SK-N-SH (cell line): ENCODE results near the gene ADAD1. TPM values are rescaled to one million over a fixed set of nuclear protein-coding genes. Genes with fewer than 3 reads are reported as not detected.

Experiments used
- CTCF ChIA-PET: fragments of 300-600, 350-600 bp; formaldehyde crosslinking; extraction: SDS; loops from one replicate; lab custom pipeline; 2021; lab: Yijun Ruan, JAX
- POLR2A ChIA-PET: fragments of 350-600 bp; sonication (Branson Sonifier 250); formaldehyde crosslinking; extraction: SDS; loops from one replicate; lab custom pipeline; 2020; ENCODE audit warnings: antibody characterized with exemption, inconsistent platforms; lab: Yijun Ruan, JAX
- DNase-seq: peaks from one replicate; pipeline ENCODE4 v3.0.0; 2012
- H2AFZ ChIP-seq: fragments of 200-600 bp; sonication (generic); 2 replicates; pipeline ENCODE4 v1.8.1; 2016; ENCODE audit warnings: antibody characterized with exemption, mild to moderate bottlenecking, low read depth
- H3F3A ChIP-seq: fragments of 200-600 bp; sonication (generic); replicated peaks from 2 replicates; pipeline ENCODE3; 2016; ENCODE audit warnings: antibody characterized with exemption, mild to moderate bottlenecking; ENCODE audit not compliant: insufficient read depth
- H3K27ac ChIP-seq, 2 experiments: fragments of 200-500 bp in 1 of 2; fragments of 200-600 bp in 1 of 2; sonication (Bioruptor generic) in 1 of 2; sonication (generic), shearing (Covaris generic) in 1 of 2; 2 replicates each; pipeline versions ENCODE4 v1.5.1 to v1.6.1; 2014 to 2016; ENCODE audit warnings: low read depth in 2 of 2, inconsistent platforms in 1 of 2, low read length in 1 of 2, mild to moderate bottlenecking in 1 of 2, mixed read lengths in 1 of 2
- H3K27me3 ChIP-seq: fragments of 200-600 bp; sonication (generic), shearing (Covaris generic); 2 replicates; pipeline ENCODE4 v1.6.1; 2016; ENCODE audit warnings: mixed run types; ENCODE audit not compliant: insufficient read depth
- H3K36me3 ChIP-seq, 2 experiments: fragments of 200-500 bp in 1 of 2; fragments of 200-600 bp in 1 of 2; sonication (Bioruptor generic) in 1 of 2; sonication (generic) in 1 of 2; replicated peaks in 1 of 2; 2 replicates each; pipeline versions ENCODE3 to v1.5.1; 2014 to 2016; ENCODE audit warnings: low read length in 1 of 2, mild to moderate bottlenecking in 1 of 2; ENCODE audit not compliant: insufficient read depth in 2 of 2, control insufficient read depth in 1 of 2
- H3K4me1 ChIP-seq, 2 experiments: fragments of 200-500 bp in 1 of 2; fragments of 200-600 bp in 1 of 2; sonication (Bioruptor generic) in 1 of 2; sonication (generic), shearing (Covaris generic) in 1 of 2; 2 replicates each; pipeline versions ENCODE4 v1.5.1 to v1.6.1; 2014 to 2016; ENCODE audit warnings: low read depth in 1 of 2, low read length in 1 of 2, mixed run types in 1 of 2; ENCODE audit not compliant: insufficient read depth in 2 of 2, control insufficient read depth in 1 of 2
- H3K4me2 ChIP-seq: fragments of 200-600 bp; sonication (generic), shearing (Covaris generic); 2 replicates; pipeline ENCODE4 v1.6.1; 2017; ENCODE audit warnings: mixed run types
- H3K4me3 ChIP-seq, 2 experiments: fragments of 200-500 bp in 1 of 2; fragments of 200-600 bp in 1 of 2; sonication (Bioruptor generic) in 1 of 2; sonication (generic), shearing (Covaris generic) in 1 of 2; 2 replicates each; pipeline versions ENCODE4 v1.5.1 to v1.8.1; 2014 to 2016; ENCODE audit warnings: low read depth in 2 of 2, inconsistent platforms in 1 of 2, low read length in 1 of 2, mild to moderate bottlenecking in 1 of 2, mixed read lengths in 1 of 2, moderate library complexity in 1 of 2
- H3K79me2 ChIP-seq: fragments of 200-600 bp; sonication (generic); 2 replicates; pipeline ENCODE4 v1.8.1; 2017; ENCODE audit warnings: mild to moderate bottlenecking; ENCODE audit not compliant: insufficient read depth
- H3K9ac ChIP-seq: fragments of 200-600 bp; sonication (generic); 2 replicates; pipeline ENCODE4 v1.6.1; 2017; ENCODE audit warnings: mixed run types
- H3K9me2 ChIP-seq: fragments of 200-600 bp; sonication (generic); 2 replicates; pipeline ENCODE4 v1.6.1; 2017; ENCODE audit warnings: mixed run types
- H3K9me3 ChIP-seq: fragments of 200-600 bp; sonication (generic); 2 replicates; pipeline ENCODE4 v1.6.1; 2017; ENCODE audit warnings: mixed run types, mild to moderate bottlenecking, moderate library complexity
- H4K20me1 ChIP-seq: fragments of 200-600 bp; sonication (generic); 2 replicates; pipeline ENCODE4 v1.6.1; 2017; ENCODE audit warnings: mild to moderate bottlenecking, mixed run types; ENCODE audit not compliant: insufficient read depth
- EP300 ChIP-seq, 2 experiments: IDR thresholded peaks; 2 replicates each; pipeline versions ENCODE4 v1.4.0 to v1.6.1; 2012; ENCODE audit warnings: borderline replicate concordance in 1 of 2, low read depth in 1 of 2, low read length in 1 of 2
- EZH2phosphoT487 ChIP-seq: fragments of 200-600 bp; sonication (generic); IDR thresholded peaks from 2 replicates; pipeline ENCODE4 v1.6.1; 2017; ENCODE audit warnings: low read depth, mixed run types, mild to moderate bottlenecking, antibody characterized with exemption, moderate library complexity, borderline replicate concordance
- GABPA ChIP-seq: IDR thresholded peaks from 2 replicates; pipeline ENCODE4 v1.4.0; 2012; ENCODE audit warnings: low read depth, mild to moderate bottlenecking
- JUND ChIP-seq: IDR thresholded peaks from 2 replicates; pipeline ENCODE4 v1.4.0; 2012
- MEF2A ChIP-seq: IDR thresholded peaks from 2 replicates; pipeline ENCODE4 v1.4.0; 2012; ENCODE audit warnings: low read depth, borderline replicate concordance
- MXI1 ChIP-seq: IDR thresholded peaks from 2 replicates; pipeline ENCODE4 v1.6.1; 2012; ENCODE audit warnings: mild to moderate bottlenecking, low read depth, low read length, improper control_type of control experiment
- NRF1 ChIP-seq: IDR thresholded peaks from 2 replicates; pipeline ENCODE4 v1.6.1; 2012; ENCODE audit warnings: low read depth, mild to moderate bottlenecking, low read length
- RCOR1 ChIP-seq: fragments of 150-350 bp; IDR thresholded peaks from 2 replicates; pipeline ENCODE4 v1.6.1; 2017; ENCODE audit warnings: antibody characterized with exemption, low read length
- RXRA ChIP-seq: IDR thresholded peaks from 2 replicates; pipeline ENCODE4 v1.4.0; 2012; ENCODE audit warnings: low read depth, mild to moderate bottlenecking, borderline replicate concordance
- SMC3 ChIP-seq: IDR thresholded peaks from 2 replicates; pipeline ENCODE4 v1.6.1; 2012; ENCODE audit warnings: low read depth, low read length, improper control_type of control experiment
- WGBS: methylation state at CpG from one replicate; pipeline ENCODE4 v1.1.6; 2017; ENCODE audit warnings: low lambda C conversion rate; 5-methylcytosine and 5-hydroxymethylcytosine counted together
- polyA plus RNA-seq, 3 experiments: library from polyadenylated mRNA; depleted of rRNA; stranded (reverse); fragments of >200 nt; gene quantifications; 2 replicates each; pipeline ENCODE4 v1.2.3, GENCODE V29; 2012
- TF ChIP-seq, protein P1 (sequence below): IDR thresholded peaks from 2 replicates; pipeline ENCODE4 v1.6.1; 2012; ENCODE audit warnings: mild to moderate bottlenecking, low read depth, low read length, moderate library complexity
- TF ChIP-seq, protein P2 (sequence below): IDR thresholded peaks from 2 replicates; pipeline ENCODE4 v1.4.0; 2012; ENCODE audit warnings: low read depth, borderline replicate concordance
- TF ChIP-seq, protein P3 (sequence below): IDR thresholded peaks from 2 replicates; pipeline ENCODE4 v1.4.0; 2012; ENCODE audit warnings: low read depth

ADAD1 gene
- polyA plus RNA-seq, 1 of the 3 experiments (the other 2 are of a cell fraction): not detected

DNA sequence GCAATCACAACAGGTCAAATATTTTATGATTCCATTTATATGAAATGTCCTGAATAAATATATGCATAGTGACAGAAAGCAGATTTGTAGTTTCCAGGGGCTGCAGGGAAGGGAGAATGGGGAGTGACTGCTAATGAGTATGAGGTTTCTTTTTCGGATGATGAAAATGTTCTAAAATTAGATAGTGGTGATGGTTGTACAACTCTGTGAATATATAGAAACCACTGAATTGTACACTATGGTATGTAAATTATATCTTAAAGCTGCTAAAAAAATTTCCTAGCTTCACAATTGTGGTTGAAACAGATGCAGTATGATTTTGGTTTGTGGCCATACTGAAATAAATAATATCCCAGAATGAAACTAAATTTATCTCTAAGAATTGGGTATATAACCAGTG is 90.6 kb downstream of the ADAD1 start:
- Histone ChIP-seq H3K9me3 (no peaks in the 10 kb centered on the region), H3K4me2 (no peak overlapping the region), H3K79me2 (no peaks in the 10 kb centered on the region), H2AFZ (no peak overlapping the region), H3K9me2 (0 out of 2 replicates have a peak, but pooled peaks cover 4% of the 10 kb centered on the region), H3K9ac (no peak overlapping the region), H3K27ac (no peak overlapping the region), H3K4me1 (no peaks in the 10 kb centered on the region), H3K36me3 (no peaks in the 10 kb centered on the region), H3K4me3 (no peak overlapping the region), H3K27me3 (no peaks in the 10 kb centered on the region), H4K20me1 (no peaks in the 10 kb centered on the region), H3F3A (no peaks in the 10 kb centered on the region)
- TF ChIP-seq EP300 (IDR thresholded peaks at IDR 0.05; ENCODE audit: borderline replicate concordance in 1 of 2, low read depth in 1 of 2, low read length in 1 of 2): no peak
- TF ChIP-seq, protein P1, sequence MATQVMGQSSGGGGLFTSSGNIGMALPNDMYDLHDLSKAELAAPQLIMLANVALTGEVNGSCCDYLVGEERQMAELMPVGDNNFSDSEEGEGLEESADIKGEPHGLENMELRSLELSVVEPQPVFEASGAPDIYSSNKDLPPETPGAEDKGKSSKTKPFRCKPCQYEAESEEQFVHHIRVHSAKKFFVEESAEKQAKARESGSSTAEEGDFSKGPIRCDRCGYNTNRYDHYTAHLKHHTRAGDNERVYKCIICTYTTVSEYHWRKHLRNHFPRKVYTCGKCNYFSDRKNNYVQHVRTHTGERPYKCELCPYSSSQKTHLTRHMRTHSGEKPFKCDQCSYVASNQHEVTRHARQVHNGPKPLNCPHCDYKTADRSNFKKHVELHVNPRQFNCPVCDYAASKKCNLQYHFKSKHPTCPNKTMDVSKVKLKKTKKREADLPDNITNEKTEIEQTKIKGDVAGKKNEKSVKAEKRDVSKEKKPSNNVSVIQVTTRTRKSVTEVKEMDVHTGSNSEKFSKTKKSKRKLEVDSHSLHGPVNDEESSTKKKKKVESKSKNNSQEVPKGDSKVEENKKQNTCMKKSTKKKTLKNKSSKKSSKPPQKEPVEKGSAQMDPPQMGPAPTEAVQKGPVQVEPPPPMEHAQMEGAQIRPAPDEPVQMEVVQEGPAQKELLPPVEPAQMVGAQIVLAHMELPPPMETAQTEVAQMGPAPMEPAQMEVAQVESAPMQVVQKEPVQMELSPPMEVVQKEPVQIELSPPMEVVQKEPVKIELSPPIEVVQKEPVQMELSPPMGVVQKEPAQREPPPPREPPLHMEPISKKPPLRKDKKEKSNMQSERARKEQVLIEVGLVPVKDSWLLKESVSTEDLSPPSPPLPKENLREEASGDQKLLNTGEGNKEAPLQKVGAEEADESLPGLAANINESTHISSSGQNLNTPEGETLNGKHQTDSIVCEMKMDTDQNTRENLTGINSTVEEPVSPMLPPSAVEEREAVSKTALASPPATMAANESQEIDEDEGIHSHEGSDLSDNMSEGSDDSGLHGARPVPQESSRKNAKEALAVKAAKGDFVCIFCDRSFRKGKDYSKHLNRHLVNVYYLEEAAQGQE: no peak
- TF ChIP-seq SMC3: no peak
- TF ChIP-seq, protein P2, sequence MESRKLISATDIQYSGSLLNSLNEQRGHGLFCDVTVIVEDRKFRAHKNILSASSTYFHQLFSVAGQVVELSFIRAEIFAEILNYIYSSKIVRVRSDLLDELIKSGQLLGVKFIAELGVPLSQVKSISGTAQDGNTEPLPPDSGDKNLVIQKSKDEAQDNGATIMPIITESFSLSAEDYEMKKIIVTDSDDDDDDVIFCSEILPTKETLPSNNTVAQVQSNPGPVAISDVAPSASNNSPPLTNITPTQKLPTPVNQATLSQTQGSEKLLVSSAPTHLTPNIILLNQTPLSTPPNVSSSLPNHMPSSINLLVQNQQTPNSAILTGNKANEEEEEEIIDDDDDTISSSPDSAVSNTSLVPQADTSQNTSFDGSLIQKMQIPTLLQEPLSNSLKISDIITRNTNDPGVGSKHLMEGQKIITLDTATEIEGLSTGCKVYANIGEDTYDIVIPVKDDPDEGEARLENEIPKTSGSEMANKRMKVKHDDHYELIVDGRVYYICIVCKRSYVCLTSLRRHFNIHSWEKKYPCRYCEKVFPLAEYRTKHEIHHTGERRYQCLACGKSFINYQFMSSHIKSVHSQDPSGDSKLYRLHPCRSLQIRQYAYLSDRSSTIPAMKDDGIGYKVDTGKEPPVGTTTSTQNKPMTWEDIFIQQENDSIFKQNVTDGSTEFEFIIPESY: no peak
- TF ChIP-seq, protein P3, sequence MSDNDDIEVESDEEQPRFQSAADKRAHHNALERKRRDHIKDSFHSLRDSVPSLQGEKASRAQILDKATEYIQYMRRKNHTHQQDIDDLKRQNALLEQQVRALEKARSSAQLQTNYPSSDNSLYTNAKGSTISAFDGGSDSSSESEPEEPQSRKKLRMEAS: no peak
- TF ChIP-seq JUND: no peak
- no peak for TF ChIP-seq NRF1
- TF ChIP-seq EZH2phosphoT487: no peak
- TF ChIP-seq MEF2A: no peak
- no peak for TF ChIP-seq RCOR1
- no peak for TF ChIP-seq RXRA
- TF ChIP-seq GABPA: no peak
- TF ChIP-seq MXI1: no peak
- ChIA-PET POLR2A (no interaction called here), CTCF (interaction anchor here (1.1 kb wide), 1 partner anchor 445 kb away, joined by 3 read pairs; no protein-coding TSS in a partner anchor)
- 15% methylated on average over 1 of the region's 1 CpG for WGBS
- DNase-seq: no peak
